Osteoblast (primary cell): Measurements from ENCODE around the gene BFSP2. TPM values are rescaled to one million over a fixed set of nuclear protein-coding genes. Genes with fewer than 3 reads are reported as not detected.

ENCODE experiments used
- DNase-seq: peaks from one replicate; pipeline ENCODE4 v3.0.0; 2011; ENCODE audit warnings: low spot score, mixed read lengths; ENCODE audit not compliant: insufficient read length; ENCODE audit errors: missing footprints
- H2AFZ ChIP-seq: 2 replicates; pipeline ENCODE4 v1.6.0; 2011; ENCODE audit warnings: mild to moderate bottlenecking, low read length
- H3K27ac ChIP-seq: 2 replicates; pipeline ENCODE4 v1.5.1; 2011; ENCODE audit warnings: mild to moderate bottlenecking, low read depth, low read length, moderate library complexity
- H3K27me3 ChIP-seq: 2 replicates; pipeline ENCODE4 v1.6.0; 2012; ENCODE audit warnings: mild to moderate bottlenecking, control low read depth, inconsistent platforms, low read length, moderate library complexity; ENCODE audit not compliant: insufficient read depth
- H3K36me3 ChIP-seq: 2 replicates; pipeline ENCODE4 v1.5.1; 2011; ENCODE audit warnings: mild to moderate bottlenecking, low read length, control low read depth, moderate library complexity; ENCODE audit not compliant: insufficient read depth
- H3K4me1 ChIP-seq: 2 replicates; pipeline ENCODE4 v1.5.1; 2011; ENCODE audit warnings: mild to moderate bottlenecking, low read length, control low read depth, moderate library complexity; ENCODE audit not compliant: insufficient read depth
- H3K4me2 ChIP-seq: 2 replicates; pipeline ENCODE4 v1.6.0; 2011; ENCODE audit warnings: mild to moderate bottlenecking, low read length; ENCODE audit not compliant: insufficient read depth
- H3K4me3 ChIP-seq: fragments of 200-600 bp; sonication (generic); 3 replicates; pipeline ENCODE4 v1.5.1; 2012; ENCODE audit warnings: mild to moderate bottlenecking, low read length, inconsistent platforms; ENCODE audit not compliant: insufficient read depth
- H3K79me2 ChIP-seq: 2 replicates; pipeline ENCODE4 v1.6.0; 2012; ENCODE audit warnings: mild to moderate bottlenecking, low read length, control low read depth, inconsistent platforms; ENCODE audit not compliant: insufficient read depth
- H3K9me3 ChIP-seq: 2 replicates; pipeline ENCODE4 v1.5.1; 2011; ENCODE audit warnings: low read depth, low read length, control low read depth
- H4K20me1 ChIP-seq: 2 replicates; pipeline ENCODE4 v1.6.0; 2012; ENCODE audit warnings: mild to moderate bottlenecking, low read length, control low read depth; ENCODE audit not compliant: insufficient read depth
- CTCF ChIP-seq: IDR thresholded peaks from 2 replicates; pipeline ENCODE4 v1.5.1; 2011; ENCODE audit warnings: mild to moderate bottlenecking, low read depth, low read length, moderate library complexity; ENCODE audit errors: extremely low read depth
- total RNA-seq: library from RNA; depleted of rRNA; stranded (reverse); fragments of >200 nt; gene quantifications from 2 replicates; pipeline ENCODE4 v1.2.3, GENCODE V29; 2012

Gene BFSP2
- total RNA-seq, 1 donor: not detected

GRCh38 chr3:133455281-133455680 is 55.4 kb downstream of the BFSP2 start:
- Histone ChIP-seq H3K36me3 (no peaks in the 10 kb centered on the region), H3K9me3 (no peaks in the 10 kb centered on the region), H3K27ac (no peak overlapping the region), H3K4me3 (no peak overlapping the region), H2AFZ (no peak overlapping the region), H4K20me1 (no peaks in the 10 kb centered on the region), H3K79me2 (no peaks in the 10 kb centered on the region), H3K4me2 (no peak overlapping the region), H3K4me1 (peaks cover 2% of the 10 kb centered on the region), H3K27me3 (peaks cover 7% of the 10 kb centered on the region)
- DNase-seq: no peak
- no peak for TF ChIP-seq CTCF

GRCh38 chr3:133455960-133456359 is 56.1 kb downstream of the BFSP2 start:
- Histone ChIP-seq H3K36me3 (no peaks in the 10 kb centered on the region), H3K27me3 (peaks cover 11% of the 10 kb centered on the region)

GRCh38 chr3:133457025-133457424 is 57.2 kb downstream of the BFSP2 start:
- Histone ChIP-seq H3K79me2 (no peaks in the 10 kb centered on the region), H2AFZ (no peak overlapping the region), H3K9me3 (no peaks in the 10 kb centered on the region), H3K4me1 (peaks cover 2% of the 10 kb centered on the region), H3K4me2 (no peak overlapping the region), H3K36me3 (no peaks in the 10 kb centered on the region), H3K27me3 (peaks cover 11% of the 10 kb centered on the region), H3K27ac (no peak overlapping the region), H4K20me1 (no peaks in the 10 kb centered on the region), H3K4me3 (no peak overlapping the region)
- TF ChIP-seq CTCF: no peak
- DNase-seq: no peak

More at GRCh38 chr3:133455960-133456359, 56.1 kb downstream of the BFSP2 start:
- no peak for TF ChIP-seq CTCF
- no peak overlapping the region for H2AFZ ChIP-seq
- no peak overlapping the region for H3K27ac ChIP-seq
- H3K9me3 ChIP-seq: no peaks in the 10 kb centered on the region
- DNase-seq: no peak
- H3K79me2 ChIP-seq: no peaks in the 10 kb centered on the region
- peaks cover 2% of the 10 kb centered on the region for H3K4me1 ChIP-seq
- no peaks in the 10 kb centered on the region for H4K20me1 ChIP-seq
- no peak overlapping the region for H3K4me2 ChIP-seq
- no peak overlapping the region for H3K4me3 ChIP-seq

- TF ChIP-seq CTCF: peak; percentile 53
- H3K27me3 ChIP-seq: peaks cover 11% of the 10 kb centered on the region
- no peaks in the 10 kb centered on the region for H4K20me1 ChIP-seq
- no peaks in the 10 kb centered on the region for H3K9me3 ChIP-seq
- no peak overlapping the region for H3K27ac ChIP-seq
- no peak overlapping the region for H3K4me2 ChIP-seq
- H2AFZ ChIP-seq: no peak overlapping the region
- H3K4me1 ChIP-seq: peaks cover 2% of the 10 kb centered on the region
- DNase-seq: no peak
- no peak overlapping the region for H3K4me3 ChIP-seq
- H3K79me2 ChIP-seq: no peaks in the 10 kb centered on the region
- H3K36me3 ChIP-seq: no peaks in the 10 kb centered on the region
These were observed 57.7 kb downstream of the BFSP2 start for GRCh38 chr3:133457465-133458067.
